GM12891 (cell line): ENCODE measurements around the gene ZNF516.

Source experiments
- POLR2A ChIP-seq: IDR thresholded peaks from 2 replicates; pipeline ENCODE4 v1.6.1; 2011; ENCODE audit warnings: low read depth, low read length, control low read depth
- POLR2AphosphoS5 ChIP-seq: IDR thresholded peaks from 2 replicates; pipeline ENCODE4 v1.6.1; 2011; ENCODE audit warnings: low read depth, low read length, control low read depth
- TAF1 ChIP-seq: IDR thresholded peaks from 2 replicates; pipeline ENCODE4 v1.6.1; 2011; ENCODE audit warnings: low read depth, low read length, control low read depth

- no peak for TF ChIP-seq POLR2AphosphoS5
- TF ChIP-seq POLR2A = no peak
- TF ChIP-seq TAF1 = no peak
Measured at GRCh38 chr18:76319366-76319765, 175.7 kb downstream of the ZNF516 start.
